Activated T-cell treated with anti-CD3 and anti-CD28 coated beads, Interleukin-2, amount 50 U/mL, for 72 hours (primary cell): ENCODE results near the gene SAYSD1. TPM values are rescaled to one million over a fixed set of nuclear protein-coding genes. Genes with fewer than 3 reads are reported as not detected.
"Not testable (repeated sequence)": the region's sequence is repeated elsewhere in the genome, so short reads cannot be mapped to it uniquely, and the experiment has no call there.

Source experiments
- ATAC-seq, 2 donors: fragments of 150-1000 bp; cut with Tn5 transposase; replicated peaks in 1 of 2; 2 replicates each; pipeline ENCODE4 v1.10.0; 2021; ENCODE audit warnings: moderate library complexity in 2 of 2, mild to moderate bottlenecking in 1 of 2
- DNase-seq, 2 donors: peaks; one replicate each; pipeline ENCODE4 v3.0.0; 2021 to 2022; ENCODE audit warnings: mixed read lengths in 1 of 2
- H3K27ac Mint-ChIP-seq: one replicate; pipeline ENCODE4 v1.8.0; 2022; ENCODE audit warnings: mild to moderate bottlenecking, moderate library complexity, mixed read lengths
- H3K27me3 Mint-ChIP-seq: one replicate; pipeline ENCODE4 v1.8.0; 2022; ENCODE audit warnings: low read depth, mixed read lengths
- H3K36me3 Mint-ChIP-seq, 2 donors: one replicate each; pipeline ENCODE4 v1.8.0; 2022; ENCODE audit warnings: mixed read lengths in 2 of 2, mild to moderate bottlenecking in 1 of 2; ENCODE audit not compliant: insufficient read depth in 2 of 2
- H3K4me1 Mint-ChIP-seq: one replicate; pipeline ENCODE4 v1.8.0; 2022; ENCODE audit warnings: low read depth, mixed read lengths
- H3K4me3 Mint-ChIP-seq, 2 donors: one replicate each; pipeline ENCODE4 v1.8.0; 2022; ENCODE audit warnings: mild to moderate bottlenecking in 2 of 2, mixed read lengths in 2 of 2, moderate library complexity in 2 of 2
- H3K9me3 Mint-ChIP-seq, 2 donors: one replicate each; pipeline ENCODE4 v1.8.0; 2022; ENCODE audit warnings: mixed read lengths in 2 of 2
- total RNA-seq, 2 donors: library from RNA; stranded (reverse); gene quantifications; one replicate each; pipeline ENCODE4 v1.2.3, GENCODE V29; 2022

The SAYSD1 gene
- total RNA-seq, 2 donors from 2014 or later = 21.0 to 22.0 TPM

DNA sequence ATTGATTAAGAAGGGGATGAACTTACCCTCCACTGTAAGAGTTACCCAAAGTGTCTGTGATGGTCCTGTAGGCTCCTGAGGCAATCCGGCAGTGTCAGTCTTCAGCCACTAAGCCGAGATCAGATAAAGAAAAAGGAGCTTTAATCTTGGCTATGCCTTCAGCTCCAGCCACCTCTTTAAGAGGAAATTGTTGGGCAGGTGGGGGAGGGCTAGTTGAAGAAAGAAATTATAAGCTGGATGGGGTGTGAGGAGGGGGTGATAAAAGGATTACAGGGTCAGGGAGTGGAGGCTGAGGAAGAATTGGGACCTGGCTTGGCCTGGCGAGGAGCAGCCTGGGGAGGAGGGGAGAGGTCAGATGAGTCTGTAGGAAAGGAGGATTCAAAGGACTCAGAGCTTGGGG is 19.8 kb upstream of the SAYSD1 start:
- H3K36me3 Mint-ChIP-seq, H3K4me1 Mint-ChIP-seq, H3K27me3 Mint-ChIP-seq, DNase-seq, H3K9me3 Mint-ChIP-seq, ATAC-seq, H3K4me3 Mint-ChIP-seq, H3K27ac Mint-ChIP-seq: not testable (repeated sequence)

DNA sequence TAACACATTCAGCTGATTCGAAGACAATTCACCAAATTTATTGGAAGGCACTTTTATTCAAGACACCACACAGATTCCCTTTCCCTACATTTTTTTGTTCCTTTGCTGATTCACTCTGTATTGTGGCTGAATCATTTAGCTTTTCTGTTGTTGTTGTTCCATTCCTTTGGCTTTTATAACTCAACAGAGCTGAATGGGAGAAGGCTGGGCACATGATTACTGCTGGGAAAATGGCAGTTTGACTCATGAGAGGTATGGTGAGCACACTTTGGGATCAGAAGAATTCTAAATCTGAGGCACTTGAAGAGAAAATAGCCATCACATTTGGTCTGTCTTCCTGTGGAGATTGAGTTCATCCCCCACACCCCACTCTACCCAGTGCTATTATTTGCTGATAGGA is 15.7 kb upstream of the SAYSD1 start:
- H3K36me3 Mint-ChIP-seq = peaks cover 0 to 5% of the 10 kb centered on the region in 2 donors
- no peak overlapping the region for H3K4me3 Mint-ChIP-seq
- DNase-seq = no peak

DNA sequence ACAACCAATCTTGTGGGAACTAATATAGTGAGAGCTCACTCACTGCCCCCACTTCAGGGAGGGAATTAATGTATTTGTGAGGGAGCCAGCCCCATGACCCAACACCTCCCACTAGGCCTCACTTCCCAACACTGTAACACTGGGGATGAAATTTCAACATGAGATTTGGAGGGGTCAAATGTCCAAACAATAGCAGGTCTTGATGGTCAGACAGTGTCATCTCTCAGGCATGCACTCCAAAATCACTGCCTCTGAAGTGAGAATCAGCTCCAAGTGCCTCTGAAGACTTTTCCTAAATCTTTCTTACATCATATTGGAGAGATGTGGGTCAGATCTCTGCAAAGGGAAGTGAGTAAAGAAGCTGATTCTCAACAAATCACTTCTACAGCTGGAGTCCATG is 13.8 kb upstream of the SAYSD1 start:
- ATAC-seq = no peak
- H3K4me3 Mint-ChIP-seq = no peak overlapping the region
- H3K27ac Mint-ChIP-seq = no peak overlapping the region
- peaks cover 5 to 6% of the 10 kb centered on the region in 2 donors for H3K9me3 Mint-ChIP-seq
- H3K4me1 Mint-ChIP-seq = no peaks in the 10 kb centered on the region
- H3K27me3 Mint-ChIP-seq = peaks cover 7% of the 10 kb centered on the region
- DNase-seq = no peak
- H3K36me3 Mint-ChIP-seq = peaks cover 0 to 5% of the 10 kb centered on the region in 2 donors

More for the DNA sequence above, 15.7 kb upstream of the SAYSD1 start:
- no peaks in the 10 kb centered on the region for H3K4me1 Mint-ChIP-seq
- no peak overlapping the region for H3K27ac Mint-ChIP-seq
- ATAC-seq = no peak
- H3K27me3 Mint-ChIP-seq = peaks cover 3% of the 10 kb centered on the region
- peaks cover 4 to 6% of the 10 kb centered on the region in 2 donors for H3K9me3 Mint-ChIP-seq

DNA sequence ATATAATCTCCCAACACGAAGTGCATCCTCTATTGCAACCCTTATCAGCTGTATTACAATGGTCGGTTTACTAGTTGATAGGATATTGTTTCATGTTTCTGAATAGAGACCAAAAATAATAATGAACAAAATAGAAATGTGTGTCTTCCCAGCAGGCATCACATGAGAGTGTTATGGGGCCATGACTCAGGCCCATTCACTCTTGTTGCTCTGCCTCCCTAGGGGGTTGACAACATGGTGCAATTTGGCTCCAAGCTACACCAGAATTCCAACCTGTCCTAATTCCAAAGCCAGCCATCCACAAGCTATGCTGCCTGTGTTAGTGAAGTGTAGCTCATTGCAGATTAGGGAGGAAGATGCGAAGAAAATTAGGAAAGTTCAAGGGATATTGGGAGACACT is 13.1 kb upstream of the SAYSD1 start:
- Mint-ChIP-seq H3K27ac (no peak overlapping the region), H3K4me1 (no peaks in the 10 kb centered on the region), H3K36me3 (peaks cover 0 to 5% of the 10 kb centered on the region in 2 donors), H3K4me3 (no peak overlapping the region), H3K27me3 (peaks cover 7% of the 10 kb centered on the region), H3K9me3 (peaks cover 5 to 6% of the 10 kb centered on the region in 2 donors)
- DNase-seq (no peak), ATAC-seq (no peak)

GRCh38 chr6:39124114-39124513 is 9.1 kb upstream of the SAYSD1 start:
- Mint-ChIP-seq H3K4me3 (no peak overlapping the region), H3K27me3 (peaks cover 7% of the 10 kb centered on the region), H3K27ac (no peak overlapping the region), H3K9me3 (peaks cover 2 to 5% of the 10 kb centered on the region in 2 donors), H3K4me1 (no peaks in the 10 kb centered on the region), H3K36me3 (peaks cover 0 to 2% of the 10 kb centered on the region in 2 donors)
- DNase-seq (no peak), ATAC-seq (no peak)

DNA sequence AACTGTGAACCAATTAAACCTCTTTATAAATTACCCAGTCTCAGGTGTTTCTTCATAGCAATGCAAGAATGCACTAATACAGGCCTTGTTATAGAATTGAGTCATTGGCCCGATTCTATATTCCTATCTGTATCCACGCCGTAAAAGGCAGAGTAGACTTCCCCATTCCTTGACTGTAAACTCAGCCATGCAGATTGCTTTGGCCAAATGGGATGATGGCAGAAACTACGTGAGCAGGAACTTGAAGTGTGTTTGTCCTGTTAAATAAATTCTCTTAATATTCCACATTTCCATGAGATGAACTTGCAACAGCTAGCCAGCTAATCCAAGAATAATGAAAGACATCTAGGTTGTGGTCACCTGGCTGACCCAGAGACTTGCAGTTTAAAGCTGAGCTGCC is 3.9 kb upstream of the SAYSD1 start:
- H3K27me3 Mint-ChIP-seq = no peaks in the 10 kb centered on the region
- no peak for ATAC-seq
- H3K36me3 Mint-ChIP-seq = peaks cover 2 to 5% of the 10 kb centered on the region in 2 donors
- H3K4me1 Mint-ChIP-seq = peaks cover 30% of the 10 kb centered on the region
- no peak overlapping the region for H3K4me3 Mint-ChIP-seq
- no peak overlapping the region for H3K27ac Mint-ChIP-seq
- H3K9me3 Mint-ChIP-seq = peaks cover 0 to 3% of the 10 kb centered on the region in 2 donors
- DNase-seq = no peak

GRCh38 chr6:39114388-39114703 is 640 bp downstream of the SAYSD1 start:
- ATAC-seq = no peak
- H3K4me3 Mint-ChIP-seq = peak overlapping the region; percentile 89 to 99
- peaks cover 0 to 3% of the 10 kb centered on the region in 2 donors for H3K9me3 Mint-ChIP-seq

DNA sequence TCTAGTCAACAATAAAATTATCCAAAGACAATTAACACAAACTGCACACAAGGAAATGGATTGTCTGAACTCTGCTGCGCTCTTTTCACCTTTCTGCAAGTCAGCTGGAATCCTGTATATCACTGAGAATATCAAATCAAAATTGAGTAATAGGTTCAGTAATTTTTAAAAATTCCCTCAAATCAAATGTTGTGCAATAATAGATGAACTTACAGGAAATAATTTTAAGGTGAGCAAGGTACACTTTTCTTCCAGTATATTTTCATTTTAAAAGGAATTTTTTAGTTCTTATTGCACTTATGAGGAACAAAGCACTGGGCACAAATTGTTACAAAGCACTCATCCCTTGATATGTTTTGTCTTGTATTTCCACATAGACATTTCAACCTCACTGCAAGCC is 1.2 kb downstream of the SAYSD1 start:
- DNase-seq (no peak), ATAC-seq (no peak)
- H3K27me3 Mint-ChIP-seq = no peaks in the 10 kb centered on the region
- H3K9me3 Mint-ChIP-seq = peaks cover 0 to 3% of the 10 kb centered on the region in 2 donors
- H3K27ac Mint-ChIP-seq = peak overlapping the region; percentile 98
- H3K36me3 Mint-ChIP-seq = peaks cover 3 to 5% of the 10 kb centered on the region in 2 donors
- H3K4me3 Mint-ChIP-seq = peak overlapping the region; percentile 89 to 99
- peaks cover 75% of the 10 kb centered on the region for H3K4me1 Mint-ChIP-seq

More at GRCh38 chr6:39114388-39114703, 640 bp downstream of the SAYSD1 start:
- Mint-ChIP-seq H3K36me3 (peaks cover 2 to 5% of the 10 kb centered on the region in 2 donors), H3K27ac (peak overlapping the region; percentile 98), H3K4me1 (peaks cover 71% of the 10 kb centered on the region), H3K27me3 (no peaks in the 10 kb centered on the region)
- no peak for DNase-seq

DNA sequence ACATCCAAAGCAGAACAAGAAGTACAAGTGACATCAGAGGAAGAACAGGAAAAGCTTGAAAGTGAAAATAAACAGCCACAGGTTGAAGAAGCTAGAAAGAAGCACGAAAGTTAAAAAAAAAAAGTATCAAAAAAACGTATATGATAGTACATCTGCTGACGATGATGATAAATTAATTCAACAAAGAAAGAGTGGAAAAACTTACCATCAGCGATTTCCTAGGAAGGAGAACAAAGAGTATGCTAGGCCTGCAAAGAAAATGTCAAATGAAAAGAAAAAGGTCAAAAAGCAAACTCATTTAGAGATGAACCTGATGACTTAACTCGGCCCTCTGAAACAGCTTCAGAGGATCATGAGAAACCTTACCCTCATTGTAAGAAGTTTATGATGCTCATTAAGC is 3.7 kb downstream of the SAYSD1 start:
- ATAC-seq = peak; percentile 26 to 30

DNA sequence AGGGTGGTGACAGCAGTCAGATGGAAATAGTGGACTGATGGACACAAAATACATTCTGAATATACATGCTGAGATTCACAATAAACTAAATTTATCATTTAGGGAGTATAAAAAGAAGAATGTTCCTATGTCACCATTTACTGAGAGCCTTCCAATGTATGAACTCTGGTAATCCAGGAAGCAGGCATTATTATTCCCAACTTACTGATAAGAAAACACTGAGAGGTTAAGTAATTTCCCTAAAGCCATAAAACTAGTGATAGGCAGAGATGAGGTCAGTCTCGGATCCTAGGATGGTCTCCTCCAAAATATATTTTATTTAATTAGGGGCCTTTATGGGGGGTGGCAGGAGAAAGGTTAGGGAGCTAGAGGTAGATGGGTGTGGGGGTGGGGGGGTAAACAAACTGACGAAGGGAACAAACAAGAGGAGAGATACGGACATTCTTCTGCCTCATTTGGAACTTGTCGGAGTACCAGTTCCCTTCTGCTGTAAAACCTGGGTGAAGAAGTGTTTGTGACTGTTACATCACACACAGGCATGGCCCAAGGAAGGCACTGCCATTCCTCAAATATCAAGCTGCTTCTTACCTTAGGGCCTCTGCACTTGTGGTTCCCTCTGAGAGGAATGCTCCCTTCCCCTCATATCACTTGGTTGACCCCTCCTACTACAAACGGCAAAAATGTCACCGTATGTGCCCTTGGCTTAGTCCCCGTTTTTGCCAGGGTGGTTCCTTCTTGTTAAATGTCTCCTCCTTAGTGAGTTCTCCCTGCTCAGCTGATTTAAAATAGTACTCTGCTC is 6.7 kb downstream of the SAYSD1 start:
- Mint-ChIP-seq H3K9me3 (peaks cover 0 to 1% of the 10 kb centered on the region in 2 donors), H3K27ac (no peak overlapping the region), H3K36me3 (peaks cover 3 to 6% of the 10 kb centered on the region in 2 donors), H3K4me3 (peak overlapping the region in 1 of 2 donors; percentile 22), H3K27me3 (no peaks in the 10 kb centered on the region), H3K4me1 (peaks cover 58% of the 10 kb centered on the region)
- DNase-seq (no peak), ATAC-seq (no peak)

More for the DNA sequence above, 3.7 kb downstream of the SAYSD1 start:
- peaks cover 74% of the 10 kb centered on the region for H3K4me1 Mint-ChIP-seq
- H3K4me3 Mint-ChIP-seq = peak overlapping the region; percentile 68 to 95
- DNase-seq = no peak
- H3K9me3 Mint-ChIP-seq = peaks cover 0 to 1% of the 10 kb centered on the region in 2 donors
- H3K27ac Mint-ChIP-seq = peak overlapping the region; percentile 100
- H3K36me3 Mint-ChIP-seq = peaks cover 2 to 5% of the 10 kb centered on the region in 2 donors
- no peaks in the 10 kb centered on the region for H3K27me3 Mint-ChIP-seq

GRCh38 chr6:39107641-39108040 is 7.3 kb downstream of the SAYSD1 start:
- Mint-ChIP-seq H3K27ac (no peak overlapping the region), H3K36me3 (peaks cover 3 to 6% of the 10 kb centered on the region in 2 donors), H3K9me3 (peaks cover 0 to 1% of the 10 kb centered on the region in 2 donors), H3K4me1 (peaks cover 58% of the 10 kb centered on the region), H3K4me3 (no peak overlapping the region), H3K27me3 (no peaks in the 10 kb centered on the region)
- DNase-seq = no peak
- ATAC-seq = no peak

DNA sequence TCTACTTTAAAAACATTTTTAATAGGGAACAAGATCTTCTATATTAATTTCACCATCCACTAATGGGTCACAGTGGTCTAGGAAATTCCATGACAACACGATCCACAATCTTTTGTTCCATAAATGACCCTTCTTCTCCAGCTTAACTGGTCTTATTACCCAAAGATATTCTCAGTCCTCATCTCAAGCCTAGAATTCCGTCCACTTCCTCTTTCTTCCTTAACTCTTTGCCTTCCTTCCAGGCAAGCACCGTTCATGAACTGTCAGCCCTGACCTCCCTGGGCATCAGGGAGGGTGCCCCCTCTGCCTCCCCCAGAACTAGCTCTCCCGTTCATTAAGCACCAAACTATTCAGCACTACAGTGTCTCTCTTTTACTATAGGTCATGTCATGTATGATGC is 8.0 kb downstream of the SAYSD1 start:
- Mint-ChIP-seq H3K27me3 (no peaks in the 10 kb centered on the region), H3K36me3 (peaks cover 3 to 6% of the 10 kb centered on the region in 2 donors)

DNA sequence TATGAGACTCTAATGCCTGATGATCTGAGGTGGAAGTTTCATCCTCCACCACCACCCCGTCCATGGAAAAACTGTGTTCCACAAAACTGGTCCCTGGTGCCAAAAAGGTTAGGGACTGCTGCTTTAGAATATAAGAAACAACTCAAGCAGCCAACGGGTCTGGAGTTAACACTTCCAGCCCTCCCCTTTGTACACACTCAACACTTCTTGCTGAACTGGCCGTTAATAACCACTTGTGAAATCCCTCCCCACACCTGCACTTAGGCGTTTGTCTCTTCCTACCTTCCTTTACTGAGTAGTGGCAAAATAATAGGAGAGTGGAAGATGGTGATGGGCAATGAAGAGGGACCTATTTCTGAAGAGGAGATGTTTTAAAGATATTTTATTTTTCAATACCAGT is 10.5 kb downstream of the SAYSD1 start:
- Mint-ChIP-seq H3K9me3 (peaks cover 0 to 1% of the 10 kb centered on the region in 2 donors), H3K4me3 (no peak overlapping the region), H3K36me3 (peaks cover 3 to 6% of the 10 kb centered on the region in 2 donors), H3K27me3 (no peaks in the 10 kb centered on the region), H3K4me1 (peaks cover 59% of the 10 kb centered on the region), H3K27ac (no peak overlapping the region)
- ATAC-seq = no peak
- DNase-seq = no peak

More for the DNA sequence above, 8.0 kb downstream of the SAYSD1 start:
- ATAC-seq (no peak), DNase-seq (no peak)
- no peak overlapping the region for H3K27ac Mint-ChIP-seq
- H3K9me3 Mint-ChIP-seq = peaks cover 0 to 1% of the 10 kb centered on the region in 2 donors
- peaks cover 57% of the 10 kb centered on the region for H3K4me1 Mint-ChIP-seq
- no peak overlapping the region for H3K4me3 Mint-ChIP-seq

DNA sequence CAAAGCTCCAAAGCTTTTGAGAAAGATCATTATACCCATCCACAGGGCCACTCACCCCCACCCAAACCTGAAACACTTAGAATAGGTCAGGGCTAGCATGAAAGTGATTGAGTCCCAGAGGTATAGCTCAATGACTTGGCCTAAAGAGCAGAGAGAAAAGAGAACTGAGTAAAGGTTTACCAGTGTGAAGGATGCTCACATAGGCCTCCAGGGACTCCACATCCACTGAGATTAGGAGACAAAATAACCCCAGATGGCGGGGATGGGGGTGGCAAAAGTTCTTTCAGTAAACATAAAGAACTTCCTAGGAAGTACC is 12.2 kb downstream of the SAYSD1 start:
- ATAC-seq = peak; percentile 75 to 79
- H3K27ac Mint-ChIP-seq = peak overlapping the region; percentile 49
- peaks cover 51% of the 10 kb centered on the region for H3K4me1 Mint-ChIP-seq
- H3K27me3 Mint-ChIP-seq = no peaks in the 10 kb centered on the region
- H3K9me3 Mint-ChIP-seq = peaks cover 0 to 1% of the 10 kb centered on the region in 2 donors
- peak overlapping the region in 1 of 2 donors; percentile 18 for H3K4me3 Mint-ChIP-seq
- DNase-seq = peak in 1 of 2 donors; percentile 36
- H3K36me3 Mint-ChIP-seq = peaks cover 0 to 6% of the 10 kb centered on the region in 2 donors
